Fibroblast of lung (primary cell): ENCODE data around the gene NKD1. TPM values are rescaled to one million over a fixed set of nuclear protein-coding genes. Genes with fewer than 3 reads are reported as not detected.

Source experiments
- DNase-seq, 2 donors: peaks; one replicate each; pipeline versions ENCODE4 v3.0.0 to v3.0.0-alpha.2; 2010; ENCODE audit warnings: low read depth in 2 of 2
- H2AFZ ChIP-seq: 2 replicates; pipeline ENCODE4 v1.5.1; 2012; ENCODE audit warnings: low read length, control low read depth, inconsistent platforms
- H3K27ac ChIP-seq: 2 replicates; pipeline ENCODE4 v1.5.1; 2011; ENCODE audit warnings: low read length, control low read depth; ENCODE audit not compliant: insufficient read depth
- H3K27me3 ChIP-seq: 2 replicates; pipeline ENCODE4 v1.5.1; 2011; ENCODE audit warnings: mild to moderate bottlenecking, low read length; ENCODE audit not compliant: control insufficient read depth, insufficient read depth
- H3K36me3 ChIP-seq: 2 replicates; pipeline ENCODE4 v1.5.1; 2011; ENCODE audit warnings: low read length; ENCODE audit not compliant: control insufficient read depth, insufficient read depth
- H3K4me1 ChIP-seq: 2 replicates; pipeline ENCODE4 v1.5.1; 2011; ENCODE audit warnings: low read length; ENCODE audit not compliant: control insufficient read depth, insufficient read depth; ENCODE audit errors: extremely low read depth
- H3K4me2 ChIP-seq: 2 replicates; pipeline ENCODE4 v1.5.1; 2011; ENCODE audit warnings: low read length, control low read depth; ENCODE audit not compliant: insufficient read depth; ENCODE audit errors: extremely low read depth
- H3K4me3 ChIP-seq, 4 experiments: fragments of 200-600 bp in 1 of 4; sonication (generic) in 1 of 4; replicated peaks in 1 of 4; 2 replicates each; pipeline ENCODE4 v1.5.1; 2011 to 2016; ENCODE audit warnings: low read length in 4 of 4, low read depth in 3 of 4, mild to moderate bottlenecking in 3 of 4, control low read depth in 2 of 4, inconsistent platforms in 1 of 4, mixed read lengths in 1 of 4; ENCODE audit not compliant: insufficient read depth in 1 of 4; ENCODE audit errors: control extremely low read depth in 1 of 4
- H3K79me2 ChIP-seq: 2 replicates; pipeline ENCODE4 v1.5.1; 2012; ENCODE audit warnings: mild to moderate bottlenecking, low read length, inconsistent platforms; ENCODE audit not compliant: control insufficient read depth, insufficient read depth
- H3K9ac ChIP-seq: 2 replicates; pipeline ENCODE4 v1.5.1; 2011; ENCODE audit warnings: mild to moderate bottlenecking, low read length, control low read depth; ENCODE audit not compliant: insufficient read depth
- H3K9me3 ChIP-seq: 2 replicates; pipeline ENCODE4 v1.5.1; 2012; ENCODE audit warnings: low read depth, low read length; ENCODE audit not compliant: control insufficient read depth, insufficient read depth
- H4K20me1 ChIP-seq: 2 replicates; pipeline ENCODE4 v1.5.1; 2011; ENCODE audit warnings: low read length; ENCODE audit not compliant: control insufficient read depth, insufficient read depth; ENCODE audit errors: extremely low read depth
- CTCF ChIP-seq, 2 donors: IDR thresholded peaks in 1 of 2; conservative IDR thresholded peaks in 1 of 2; 1 replicate in 1 of 2; 2 replicates in 1 of 2; pipeline ENCODE4 v1.5.1; 2011 to 2012; ENCODE audit warnings: low read length in 2 of 2, control low read depth in 1 of 2, inconsistent platforms in 1 of 2, low read depth in 1 of 2, mild to moderate bottlenecking in 1 of 2
- EZH2 ChIP-seq: IDR thresholded peaks from 2 replicates; pipeline ENCODE4 v1.5.1; 2012; ENCODE audit warnings: low read length, control low read depth, mild to moderate bottlenecking; ENCODE audit errors: missing control alignments
- polyA plus RNA-seq, 2 donors: library from polyadenylated mRNA; depleted of rRNA in 1 of 2; stranded (reverse) in 1 of 2; unstranded in 1 of 2; fragments of >200 nt; gene quantifications; 2 replicates each; pipeline ENCODE4 v1.2.1, GENCODE V29; 2011 to 2012; ENCODE audit warnings: missing spikeins in 1 of 2
- total RNA-seq: library from RNA; depleted of rRNA; stranded (reverse); fragments of >200 nt; gene quantifications from 2 replicates; pipeline ENCODE4 v1.2.1, GENCODE V29; 2014

The NKD1 gene
- total and polyA plus RNA-seq, 2 donors (not counting 1 experiment from before 2014, with no cell fraction given) = under 0.01 to 0.12 TPM

GRCh38 chr16:50602531-50603205 is 54.5 kb downstream of the NKD1 start:
- no peak overlapping the region for H3K4me3 ChIP-seq
- peak overlapping the region; percentile 59 for H3K4me2 ChIP-seq
- peak overlapping the region; percentile 78 for H2AFZ ChIP-seq

GRCh38 chr16:50603206-50604064 is 55.2 kb downstream of the NKD1 start:
- H3K4me3 ChIP-seq = no peak overlapping the region
- peak overlapping the region; percentile 78 for H2AFZ ChIP-seq
- no peaks in the 10 kb centered on the region for H3K27me3 ChIP-seq
- H3K27ac ChIP-seq = no peak overlapping the region
- no peaks in the 10 kb centered on the region for H3K79me2 ChIP-seq
- peak overlapping the region; percentile 2 for H3K9ac ChIP-seq
- no peaks in the 10 kb centered on the region for H3K36me3 ChIP-seq
- peaks cover 8% of the 10 kb centered on the region for H3K4me1 ChIP-seq
- peak overlapping the region; percentile 59 for H3K4me2 ChIP-seq
- H3K9me3 ChIP-seq = no peaks in the 10 kb centered on the region
- no peaks in the 10 kb centered on the region for H4K20me1 ChIP-seq
- no peak for TF ChIP-seq CTCF (conservative IDR thresholded peaks at IDR 0.05 in 1 of 2, IDR thresholded peaks at IDR 0.05 in 1 of 2; ENCODE audit: low read depth in 1 of 2, low read length in 2 of 2)
- TF ChIP-seq EZH2 = no peak
- peak; percentile 55 to 69 for DNase-seq

More at GRCh38 chr16:50602531-50603205, 54.5 kb downstream of the NKD1 start:
- no peak for DNase-seq
- H3K36me3 ChIP-seq = no peaks in the 10 kb centered on the region
- no peaks in the 10 kb centered on the region for H3K9me3 ChIP-seq
- H4K20me1 ChIP-seq = no peaks in the 10 kb centered on the region
- no peaks in the 10 kb centered on the region for H3K79me2 ChIP-seq
- H3K27ac ChIP-seq = no peak overlapping the region
- H3K27me3 ChIP-seq = no peaks in the 10 kb centered on the region
- H3K9ac ChIP-seq = no peak overlapping the region
- peaks cover 8% of the 10 kb centered on the region for H3K4me1 ChIP-seq
- no peak for TF ChIP-seq CTCF (conservative IDR thresholded peaks at IDR 0.05 in 1 of 2, IDR thresholded peaks at IDR 0.05 in 1 of 2; ENCODE audit: low read depth in 1 of 2, low read length in 2 of 2)
- no peak for TF ChIP-seq EZH2

- Histone ChIP-seq H4K20me1 (no peaks in the 10 kb centered on the region), H2AFZ (no peak overlapping the region), H3K27ac (no peak overlapping the region), H3K36me3 (no peaks in the 10 kb centered on the region), H3K9ac (no peak overlapping the region), H3K4me2 (no peak overlapping the region), H3K79me2 (no peaks in the 10 kb centered on the region), H3K4me1 (peaks cover 8% of the 10 kb centered on the region), H3K27me3 (no peaks in the 10 kb centered on the region), H3K9me3 (no peaks in the 10 kb centered on the region), H3K4me3 (no peak overlapping the region)
- no peak for TF ChIP-seq EZH2
- TF ChIP-seq CTCF (conservative IDR thresholded peaks at IDR 0.05 in 1 of 2, IDR thresholded peaks at IDR 0.05 in 1 of 2; ENCODE audit: low read depth in 1 of 2, low read length in 2 of 2) = no peak
- DNase-seq = no peak
Measured at GRCh38 chr16:50604065-50604418, 55.8 kb downstream of the NKD1 start.
